ENCODE data around the gene SKI.

- no peak for TF ChIP-seq CTCF (IDR thresholded peaks at IDR 0.05)
- no peak for TF ChIP-seq EP300 (IDR thresholded peaks at IDR 0.05)
- no peak for TF ChIP-seq POLR2A (IDR thresholded peaks at IDR 0.05)
- TF ChIP-seq POLR2AphosphoS5 (IDR thresholded peaks at IDR 0.05): no peak
These were observed 49.8 kb downstream of the SKI start for GRCh38 chr1:2277741-2278488.
